Coronary artery (tissue), 2 donors: Measurements from ENCODE around the gene CTNNA3.

Experiments used
- DNase-seq: peaks from one replicate; pipeline ENCODE4 v3.0.0-alpha.2; 2017; ENCODE audit warnings: low spot score
- H3K27ac ChIP-seq, 2 donors: fragments of 200-600 bp; sonication (generic); one replicate each; pipeline ENCODE4 v1.5.1; 2016 to 2019
- H3K4me3 ChIP-seq: fragments of 200-600 bp; sonication (generic); 2 replicates; pipeline ENCODE4 v1.5.1; 2016; ENCODE audit warnings: mild to moderate bottlenecking, moderate library complexity
- TF ChIP-seq, protein P1 (sequence below): fragments of 200-600 bp; sonication (generic); IDR thresholded peaks from one replicate; pipeline ENCODE4 v1.5.1; 2019; ENCODE audit warnings: antibody characterized with exemption

CTNNA3 gene

GRCh38 chr10:65864036-65864435 is 1832.0 kb downstream of the CTNNA3 start:
- DNase-seq: no peak
- Histone ChIP-seq H3K27ac (no peak overlapping the region), H3K4me3 (no peak overlapping the region)
- TF ChIP-seq, protein P1, sequence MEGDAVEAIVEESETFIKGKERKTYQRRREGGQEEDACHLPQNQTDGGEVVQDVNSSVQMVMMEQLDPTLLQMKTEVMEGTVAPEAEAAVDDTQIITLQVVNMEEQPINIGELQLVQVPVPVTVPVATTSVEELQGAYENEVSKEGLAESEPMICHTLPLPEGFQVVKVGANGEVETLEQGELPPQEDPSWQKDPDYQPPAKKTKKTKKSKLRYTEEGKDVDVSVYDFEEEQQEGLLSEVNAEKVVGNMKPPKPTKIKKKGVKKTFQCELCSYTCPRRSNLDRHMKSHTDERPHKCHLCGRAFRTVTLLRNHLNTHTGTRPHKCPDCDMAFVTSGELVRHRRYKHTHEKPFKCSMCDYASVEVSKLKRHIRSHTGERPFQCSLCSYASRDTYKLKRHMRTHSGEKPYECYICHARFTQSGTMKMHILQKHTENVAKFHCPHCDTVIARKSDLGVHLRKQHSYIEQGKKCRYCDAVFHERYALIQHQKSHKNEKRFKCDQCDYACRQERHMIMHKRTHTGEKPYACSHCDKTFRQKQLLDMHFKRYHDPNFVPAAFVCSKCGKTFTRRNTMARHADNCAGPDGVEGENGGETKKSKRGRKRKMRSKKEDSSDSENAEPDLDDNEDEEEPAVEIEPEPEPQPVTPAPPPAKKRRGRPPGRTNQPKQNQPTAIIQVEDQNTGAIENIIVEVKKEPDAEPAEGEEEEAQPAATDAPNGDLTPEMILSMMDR: no peak
